Suppressor macrophage treated with lipopolysaccharide for 1 hour (primary cell): Measurements from ENCODE around the gene ADRM1.

Source experiments
- DNase-seq, 3 donors: peaks; one replicate each; pipeline ENCODE4 v3.0.0-alpha.2; 2020 to 2022

Gene ADRM1, protein sequence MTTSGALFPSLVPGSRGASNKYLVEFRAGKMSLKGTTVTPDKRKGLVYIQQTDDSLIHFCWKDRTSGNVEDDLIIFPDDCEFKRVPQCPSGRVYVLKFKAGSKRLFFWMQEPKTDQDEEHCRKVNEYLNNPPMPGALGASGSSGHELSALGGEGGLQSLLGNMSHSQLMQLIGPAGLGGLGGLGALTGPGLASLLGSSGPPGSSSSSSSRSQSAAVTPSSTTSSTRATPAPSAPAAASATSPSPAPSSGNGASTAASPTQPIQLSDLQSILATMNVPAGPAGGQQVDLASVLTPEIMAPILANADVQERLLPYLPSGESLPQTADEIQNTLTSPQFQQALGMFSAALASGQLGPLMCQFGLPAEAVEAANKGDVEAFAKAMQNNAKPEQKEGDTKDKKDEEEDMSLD

DNA sequence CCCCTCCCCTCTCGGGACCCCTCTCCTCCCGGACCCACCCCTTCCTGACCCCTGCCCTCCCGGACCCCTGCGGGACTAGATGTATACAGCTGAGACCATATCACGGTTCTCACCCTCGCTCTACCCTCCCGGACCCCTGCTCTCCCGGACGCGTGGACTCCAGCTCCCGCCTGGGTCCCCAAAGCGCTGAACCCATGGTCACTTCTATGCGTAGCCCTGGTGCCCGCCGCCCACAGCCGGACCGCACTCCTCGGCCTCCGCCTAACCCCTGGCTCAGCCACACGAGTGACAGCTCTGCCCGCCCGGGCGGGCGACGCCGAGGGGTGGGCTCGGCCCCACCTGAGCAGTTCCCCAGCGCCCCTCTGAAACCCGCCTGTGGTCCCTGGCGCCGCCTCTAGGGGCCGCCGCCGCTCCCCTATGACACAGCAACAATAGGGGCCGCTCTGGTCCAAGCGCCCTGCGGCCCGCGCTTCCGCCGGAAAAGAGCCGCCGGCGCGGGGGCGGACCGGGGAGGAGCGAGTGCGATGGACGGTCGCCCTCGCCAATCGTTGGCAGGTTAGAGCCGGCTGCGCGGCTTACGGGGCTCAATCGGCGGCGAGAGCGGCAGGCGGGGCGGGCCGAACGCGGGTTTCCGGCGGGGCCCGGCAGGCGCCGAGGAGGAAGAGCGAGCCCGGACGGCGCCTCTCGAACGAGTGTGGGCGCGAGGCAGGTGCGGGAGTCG lies at the start of gene ADRM1:
Gene ADRM1 (plus strand): TSS at position 657 of the 721 bp plus-strand sequence. CDS start 572 bp downstream, outside the sequence.
- DNase-seq = peak; percentile 99 to 100 (median 99)

DNA sequence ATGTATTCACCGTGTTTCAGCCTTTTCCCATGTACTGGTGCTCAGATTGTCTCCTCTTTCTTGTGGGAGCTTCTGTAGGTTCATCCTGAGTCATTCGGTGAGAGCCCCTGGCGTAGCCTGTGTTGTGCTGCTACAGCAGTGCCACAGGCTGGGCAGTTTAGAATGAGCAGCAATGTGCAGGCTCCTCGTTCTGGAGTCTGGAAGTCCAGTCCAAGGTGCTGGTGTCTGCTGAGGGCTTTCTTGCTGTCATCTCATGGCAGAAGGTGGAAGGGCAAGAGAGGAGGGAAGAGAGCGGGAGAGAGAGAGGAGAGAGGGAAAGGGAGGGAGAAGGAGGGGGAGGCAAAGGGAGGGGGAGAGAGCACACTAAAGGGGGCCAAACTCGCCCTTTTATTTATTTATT lies 49.4 kb upstream of the ADRM1 start:
- no peak for DNase-seq

DNA sequence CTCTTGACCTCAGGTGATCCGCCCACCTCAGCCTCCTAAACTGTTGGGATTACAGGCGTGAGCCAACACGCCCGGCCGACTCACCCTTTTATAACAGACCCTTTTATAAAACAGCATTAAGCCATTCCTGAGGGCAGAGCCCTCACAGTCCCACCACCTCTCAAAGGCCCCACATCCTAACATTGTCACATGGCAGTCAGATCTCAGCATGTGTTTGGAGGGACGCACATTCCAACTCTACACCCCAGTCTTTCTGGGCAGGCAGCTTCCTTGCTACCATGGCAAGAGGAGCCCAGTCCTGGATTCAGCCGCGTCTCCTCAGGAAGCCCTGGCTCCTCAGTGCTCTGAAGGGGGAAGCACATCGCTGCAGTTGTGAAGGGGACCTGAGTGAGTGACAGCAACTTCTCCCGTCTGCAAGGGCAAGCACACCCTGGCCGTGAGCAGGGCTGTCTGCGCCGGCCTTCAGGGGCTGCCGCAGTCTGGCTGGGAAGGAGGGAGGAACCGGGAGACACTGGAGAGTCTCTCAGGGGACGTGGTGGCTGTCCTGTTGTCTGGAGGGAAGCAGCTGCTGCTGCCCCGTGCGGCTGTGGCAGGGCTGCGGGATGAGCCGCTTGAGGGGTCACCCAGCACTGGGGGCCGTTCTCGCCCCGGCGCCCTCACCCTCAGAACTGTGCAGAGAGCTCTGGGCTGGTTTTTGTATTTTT lies 48.6 kb upstream of the ADRM1 start:
- no peak for DNase-seq

DNA sequence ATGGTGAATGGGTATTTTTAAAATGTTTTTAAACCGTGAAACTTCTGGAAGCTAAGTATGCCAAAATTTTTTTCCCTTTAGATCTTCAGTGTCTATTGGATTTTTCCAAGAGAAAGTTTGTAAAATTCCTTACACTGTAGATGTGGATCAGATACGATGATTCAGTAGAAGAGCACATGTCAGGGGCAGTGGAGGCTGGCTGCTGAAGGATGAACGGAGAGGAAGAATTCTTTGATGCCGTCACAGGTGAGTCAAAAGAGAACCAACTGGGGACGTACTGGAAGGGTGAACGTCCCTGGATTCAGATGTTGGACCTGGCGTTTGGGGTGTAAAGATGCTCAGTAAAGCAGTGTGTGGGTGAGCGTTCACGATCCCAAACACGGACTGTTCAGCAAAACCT lies 46.8 kb upstream of the ADRM1 start:
- DNase-seq = no peak

DNA sequence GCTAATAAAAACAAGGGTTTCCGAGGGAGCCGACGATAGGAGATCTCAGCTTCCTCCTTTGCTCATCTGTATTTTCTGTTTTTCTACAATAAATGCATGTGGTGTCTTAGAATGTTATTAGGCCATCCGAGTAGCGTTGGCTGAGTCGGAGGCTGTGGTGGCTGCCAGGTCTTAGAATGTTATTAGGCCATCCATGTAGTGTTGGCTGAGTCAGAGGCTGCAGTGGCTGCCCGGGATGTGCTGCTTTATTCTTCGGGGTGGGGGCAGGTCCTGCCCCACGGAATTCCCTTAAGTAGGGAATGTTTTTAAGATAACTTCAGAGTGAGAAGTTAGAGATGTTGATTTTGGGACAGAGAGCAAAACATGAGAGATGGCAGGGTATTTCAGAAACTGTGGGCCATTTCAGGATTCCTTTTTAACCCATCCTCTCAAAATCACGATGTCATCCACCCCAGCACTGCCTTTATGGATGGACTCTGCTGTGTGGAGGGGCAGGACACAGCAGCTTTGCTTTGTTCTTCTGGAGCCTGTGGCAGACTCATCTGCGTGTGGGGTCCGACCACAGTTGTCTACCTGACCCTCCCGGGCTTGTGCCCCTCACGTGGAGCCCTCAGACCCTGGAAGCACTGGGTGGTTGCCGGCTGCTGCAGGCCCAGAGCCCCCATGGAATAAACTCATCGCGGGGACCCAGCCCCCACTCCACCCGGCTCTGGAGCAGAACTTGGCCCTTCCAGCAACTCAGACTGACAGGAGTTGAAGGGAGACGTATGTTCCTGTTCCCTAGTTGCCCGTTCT lies 44.1 kb upstream of the ADRM1 start:
- no peak for DNase-seq

DNA sequence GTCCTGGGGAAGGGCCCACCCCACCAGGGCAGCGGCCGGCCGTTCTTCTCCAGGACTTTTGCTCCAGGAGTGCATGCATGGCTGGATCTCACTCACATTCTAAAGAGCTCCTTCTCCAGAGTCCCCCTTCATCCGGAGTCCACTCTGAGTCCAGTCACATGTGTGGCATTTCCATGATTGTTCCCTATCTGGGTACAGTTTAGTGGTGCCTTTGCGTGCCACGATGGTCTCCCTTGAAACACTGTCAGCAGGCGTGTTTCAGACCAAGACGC lies 43.6 kb upstream of the ADRM1 start:
- DNase-seq = no peak

DNA sequence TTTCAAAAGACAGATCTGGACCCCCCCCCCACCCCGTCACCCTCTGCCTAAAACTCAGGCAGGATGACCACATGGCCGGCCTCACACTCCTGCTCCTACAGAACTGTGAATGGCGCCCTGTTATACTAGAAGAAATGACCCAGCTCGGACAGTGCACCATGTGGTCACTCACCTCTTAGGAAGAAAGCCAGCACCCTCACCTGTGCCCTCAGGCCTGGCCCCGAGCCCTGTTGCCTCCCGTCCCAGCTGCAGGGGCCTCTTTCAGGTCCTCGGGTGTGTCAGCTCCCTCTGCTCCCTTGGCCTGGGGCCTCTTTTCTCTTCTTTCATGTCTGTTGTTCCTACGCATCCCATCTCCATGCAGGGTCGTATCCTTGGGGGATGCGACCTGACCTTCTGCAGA lies 40.7 kb upstream of the ADRM1 start:
- no peak for DNase-seq

DNA sequence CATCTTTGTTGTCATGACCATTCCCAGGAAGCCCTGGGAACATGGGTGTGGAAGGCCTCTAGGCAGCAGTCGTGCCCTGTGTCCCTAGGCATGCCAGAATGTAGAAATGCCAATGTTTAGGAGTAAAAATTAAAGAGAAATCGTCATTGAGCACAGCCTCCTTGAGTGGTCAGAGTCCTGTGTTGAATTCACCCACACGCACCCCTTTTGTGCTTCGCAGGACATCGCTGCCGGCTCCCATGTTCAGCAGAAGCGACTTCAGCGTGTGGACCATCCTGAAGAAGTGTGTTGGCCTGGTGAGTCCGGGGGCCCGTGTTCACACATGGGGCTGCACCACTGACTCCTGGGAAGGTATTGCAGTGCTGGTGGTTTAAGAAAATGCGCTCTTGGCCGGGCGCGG lies 39.4 kb upstream of the ADRM1 start:
- DNase-seq = no peak

DNA sequence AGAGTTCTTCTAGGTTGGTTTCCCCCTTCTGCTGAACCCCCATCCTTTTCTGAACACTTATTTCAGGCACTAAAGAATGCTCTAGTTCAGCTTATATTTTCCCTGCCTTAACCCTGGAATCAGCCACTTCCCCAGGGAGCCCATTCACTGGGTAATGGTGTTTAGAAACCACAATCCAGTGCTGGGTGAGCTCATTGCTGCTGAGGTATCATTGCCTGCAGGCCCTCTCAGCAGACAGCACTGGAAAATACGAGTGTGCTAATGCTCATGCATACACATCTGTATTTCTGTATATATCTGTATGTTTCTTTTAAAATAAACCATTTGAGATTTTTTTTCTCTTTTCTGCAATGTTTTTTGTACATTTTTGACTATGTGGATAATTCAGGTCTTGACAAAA lies 37.4 kb upstream of the ADRM1 start:
- no peak for DNase-seq

DNA sequence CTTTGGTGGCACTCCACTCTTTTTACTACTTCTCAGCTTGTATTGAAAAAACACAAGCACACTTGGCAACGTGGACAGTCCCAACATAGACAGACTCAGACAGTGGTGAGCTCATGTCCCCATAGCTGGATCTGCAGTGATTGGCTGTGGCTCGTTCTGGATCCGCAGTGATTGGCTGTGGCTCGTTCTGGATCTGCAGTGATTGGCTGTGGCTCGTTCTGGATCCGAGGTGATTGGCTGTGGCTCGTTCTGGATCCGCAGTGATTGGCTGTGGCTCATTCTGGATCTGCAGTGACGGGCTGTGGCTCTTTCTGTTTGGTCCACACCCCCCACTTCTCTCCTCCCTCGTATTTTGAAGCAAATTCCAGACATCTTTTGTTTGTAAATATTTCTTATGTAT lies 36.5 kb upstream of the ADRM1 start:
- DNase-seq = peak in 2 of 3 donors; percentile 6 to 9

DNA sequence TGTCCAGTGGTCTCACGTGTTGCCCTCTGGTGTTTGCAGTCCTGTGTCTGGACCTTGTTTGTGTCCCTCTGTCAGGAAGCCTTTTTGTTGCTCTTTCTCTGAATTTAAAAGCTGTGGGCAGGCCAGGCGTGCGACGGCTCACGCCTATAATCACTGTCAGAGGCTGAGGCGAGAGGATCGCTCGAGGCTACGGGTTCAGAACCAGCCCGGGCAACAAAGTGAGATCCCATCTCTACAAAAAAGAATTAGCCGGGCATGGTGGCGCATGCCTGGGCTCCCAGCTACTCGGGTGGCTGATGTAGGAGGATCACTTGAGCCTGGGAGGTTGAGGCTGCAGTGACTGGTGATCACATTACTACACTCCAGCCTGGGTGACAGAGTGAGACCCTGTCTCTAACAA lies 35.9 kb upstream of the ADRM1 start:
- DNase-seq = no peak

DNA sequence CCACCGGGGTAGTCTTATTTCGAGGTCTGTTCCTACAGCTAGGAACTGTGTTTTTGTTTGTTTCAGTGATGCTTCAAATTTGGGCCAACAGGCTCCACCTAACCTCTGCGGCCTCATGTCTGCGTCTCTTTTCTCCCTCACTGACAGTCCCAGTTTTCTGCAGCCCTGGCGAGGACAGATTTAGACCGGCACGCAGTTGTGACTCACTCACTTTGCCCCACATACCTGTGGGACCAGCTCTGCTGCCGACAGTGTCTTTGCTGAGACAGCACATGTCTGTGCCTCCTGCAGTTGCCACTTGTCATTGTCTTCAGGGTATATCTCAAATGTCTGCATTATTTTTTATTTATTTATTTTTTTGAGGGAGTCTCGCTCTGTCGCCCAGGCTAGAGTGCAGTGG lies 35.3 kb upstream of the ADRM1 start:
- no peak for DNase-seq

DNA sequence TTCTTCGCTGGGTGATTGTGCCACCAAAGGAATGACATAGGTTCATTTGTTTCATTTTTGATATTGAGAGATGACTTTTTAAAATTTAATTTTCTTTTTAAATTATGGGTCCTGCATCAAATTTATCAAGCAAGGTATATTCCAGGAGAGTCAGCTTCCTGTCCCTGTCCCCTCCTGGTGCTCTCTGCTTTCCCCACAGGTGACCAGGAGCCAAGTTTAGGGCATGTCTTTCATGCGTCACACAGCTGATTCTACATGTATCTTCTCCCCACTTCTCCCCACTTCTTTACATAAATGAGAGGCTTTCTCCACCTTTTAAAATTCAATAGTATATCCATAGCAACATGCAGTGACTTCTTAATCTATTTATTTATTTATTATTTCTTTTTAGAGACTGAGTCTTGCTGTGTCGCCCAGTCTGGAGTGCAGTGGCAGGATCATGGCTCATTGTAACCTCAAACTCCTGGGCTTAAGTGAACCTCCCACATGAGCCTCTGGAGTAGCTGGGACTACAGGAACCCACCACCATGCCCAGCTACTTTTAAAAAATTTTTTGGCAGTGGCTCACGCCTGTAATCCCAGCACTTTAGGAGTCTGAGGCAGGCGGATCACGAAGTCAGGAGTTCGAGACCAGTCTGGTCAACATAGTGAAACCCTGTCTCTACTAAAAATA lies 34.4 kb upstream of the ADRM1 start:
- DNase-seq = no peak

DNA sequence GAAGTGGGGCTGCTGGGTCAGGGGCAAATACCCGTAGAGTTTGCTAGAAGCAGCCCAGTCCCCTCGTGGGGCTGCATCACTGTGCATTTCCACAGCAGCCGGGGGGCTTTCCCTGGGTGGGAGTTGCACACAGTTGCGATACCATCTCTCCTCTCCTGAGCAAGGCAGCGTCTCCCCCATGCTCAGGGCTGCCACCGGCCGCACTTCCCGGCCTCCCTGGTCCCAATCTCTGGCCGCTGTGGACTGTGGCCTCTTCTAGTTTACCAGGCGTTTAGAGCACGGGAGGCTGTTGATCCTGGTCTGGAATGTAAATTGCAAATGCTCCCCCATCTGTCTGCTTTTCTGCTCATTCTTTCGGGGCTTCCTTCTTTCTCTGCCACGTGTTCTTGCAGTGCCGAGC lies 33.4 kb upstream of the ADRM1 start:
- DNase-seq = no peak

DNA sequence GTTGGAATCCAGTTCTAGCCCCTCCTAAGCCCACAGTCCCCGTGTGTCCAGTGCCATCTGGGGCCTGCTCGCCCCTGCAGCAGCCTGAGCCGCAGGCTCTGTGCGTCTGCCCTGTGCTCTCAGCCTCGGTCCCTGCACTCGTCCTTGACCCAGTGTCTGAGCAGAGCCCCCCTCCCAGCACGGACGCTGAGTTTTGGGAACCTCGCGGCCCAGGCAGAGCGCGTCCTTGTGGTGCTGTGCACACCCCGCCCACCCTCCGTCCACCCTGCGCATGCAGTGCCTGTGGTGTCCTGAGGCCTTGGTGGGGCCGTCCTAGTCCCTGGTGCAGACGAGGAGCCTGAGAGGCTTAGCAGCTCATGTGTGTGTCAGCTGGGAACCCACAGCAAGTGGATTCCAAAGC lies 32.9 kb upstream of the ADRM1 start:
- DNase-seq = no peak

DNA sequence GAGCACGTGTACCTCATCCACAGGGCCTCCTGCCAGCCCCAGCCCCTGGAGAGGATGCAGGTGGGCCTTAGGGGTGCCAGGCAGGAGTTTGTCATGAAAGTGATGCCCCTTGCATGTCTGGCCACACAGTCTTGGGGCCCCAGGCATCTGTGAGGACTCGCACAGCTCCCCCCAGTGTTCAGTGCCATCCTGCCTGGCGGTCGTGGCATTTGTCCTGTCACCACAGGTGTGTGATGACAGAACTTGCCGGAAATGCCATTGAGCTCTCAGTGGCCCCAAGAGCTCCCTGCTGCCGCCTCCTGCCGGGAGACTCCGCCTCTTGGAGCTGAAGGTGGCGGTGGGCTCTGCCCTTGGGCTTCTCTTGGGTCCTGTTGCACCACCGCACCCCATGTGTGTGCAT lies 30.6 kb upstream of the ADRM1 start:
- no peak for DNase-seq

DNA sequence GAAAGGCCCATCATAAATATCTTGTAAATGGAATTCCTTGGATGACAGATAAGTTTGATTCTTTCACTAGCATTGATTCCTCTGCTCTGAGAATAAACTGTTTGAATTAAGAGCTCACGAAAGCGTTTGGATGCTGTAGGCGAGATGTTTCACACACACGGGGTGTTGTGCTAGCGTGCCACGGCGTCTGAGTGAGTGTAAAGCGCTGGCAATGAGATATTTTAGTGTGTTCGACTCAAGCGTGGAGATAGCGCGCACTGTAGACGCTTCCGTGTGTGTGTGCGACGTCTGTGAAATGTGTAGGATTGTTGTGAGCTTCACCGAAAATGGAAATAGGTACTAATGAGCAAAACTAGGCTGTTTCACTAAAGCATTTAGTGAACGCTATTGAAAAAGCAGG lies 29.4 kb upstream of the ADRM1 start:
- DNase-seq = no peak

DNA sequence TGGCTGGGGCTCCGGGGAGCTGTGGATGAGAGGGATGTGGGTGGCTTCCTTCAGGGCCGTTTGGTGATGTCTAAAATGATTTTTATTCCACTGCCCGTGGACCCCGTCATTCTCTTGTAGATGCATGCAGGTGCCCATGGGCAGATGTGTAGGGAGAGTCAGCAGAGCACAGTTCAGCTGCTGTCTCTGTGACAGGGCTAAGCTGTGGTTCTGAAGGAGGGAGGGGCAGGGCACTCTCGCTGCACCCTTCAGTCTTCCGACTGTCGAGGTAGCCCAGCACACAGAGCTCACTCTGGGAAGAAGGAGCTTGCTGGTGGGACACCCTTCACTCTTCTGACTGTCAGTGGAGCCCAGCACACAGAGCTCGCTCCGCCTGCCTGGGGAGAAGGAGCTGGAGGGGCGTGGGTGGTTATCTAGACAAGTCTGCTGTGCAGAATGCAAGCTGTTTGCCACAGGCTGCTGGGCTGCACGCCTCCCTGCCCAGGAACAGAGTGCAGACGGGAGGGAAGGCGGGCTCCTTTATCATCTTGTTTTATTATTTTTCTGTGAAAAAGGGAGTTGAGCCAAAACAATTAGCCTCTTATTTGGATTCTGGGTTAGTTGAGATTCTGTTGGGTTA lies 28.4 kb upstream of the ADRM1 start:
- no peak for DNase-seq

DNA sequence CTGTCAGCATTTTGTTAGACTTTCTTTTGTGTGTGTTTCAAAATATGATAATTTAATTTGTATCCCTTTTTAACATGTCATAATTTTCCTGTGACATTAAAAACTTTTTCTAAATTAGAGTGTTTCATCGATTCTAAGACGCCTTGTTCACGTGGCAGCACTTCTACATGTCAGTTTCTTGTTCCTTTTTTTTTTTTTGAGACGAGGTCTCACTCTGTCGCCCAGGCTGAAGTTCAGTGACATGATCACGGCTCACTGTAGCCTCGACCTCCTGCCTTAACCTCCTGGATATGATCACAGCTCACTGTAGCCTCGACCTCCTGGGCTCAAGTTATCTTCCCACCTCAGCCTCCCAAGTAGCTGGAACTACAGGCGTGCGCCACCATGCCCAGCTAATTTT lies 27.6 kb upstream of the ADRM1 start:
- no peak for DNase-seq

DNA sequence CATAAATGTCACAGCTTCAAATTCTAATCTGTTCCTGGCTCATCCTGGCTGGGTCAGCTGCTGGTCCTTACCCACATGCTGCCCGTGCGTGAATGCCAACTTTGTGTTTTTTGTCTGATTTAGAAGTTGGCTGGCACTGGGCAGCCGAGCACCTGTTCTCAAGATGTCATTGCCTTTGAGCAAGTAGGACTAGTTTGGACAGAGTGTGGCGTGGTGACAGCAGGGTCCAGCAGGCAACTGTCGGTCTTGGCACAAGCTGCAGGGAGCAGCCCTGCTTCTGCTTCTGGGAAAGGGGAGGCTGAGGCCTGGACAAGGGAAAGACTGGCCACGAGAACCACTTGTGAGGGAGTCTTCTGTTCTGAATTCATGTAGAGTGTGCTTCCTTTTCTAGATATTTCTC lies 26.4 kb upstream of the ADRM1 start:
- no peak for DNase-seq

DNA sequence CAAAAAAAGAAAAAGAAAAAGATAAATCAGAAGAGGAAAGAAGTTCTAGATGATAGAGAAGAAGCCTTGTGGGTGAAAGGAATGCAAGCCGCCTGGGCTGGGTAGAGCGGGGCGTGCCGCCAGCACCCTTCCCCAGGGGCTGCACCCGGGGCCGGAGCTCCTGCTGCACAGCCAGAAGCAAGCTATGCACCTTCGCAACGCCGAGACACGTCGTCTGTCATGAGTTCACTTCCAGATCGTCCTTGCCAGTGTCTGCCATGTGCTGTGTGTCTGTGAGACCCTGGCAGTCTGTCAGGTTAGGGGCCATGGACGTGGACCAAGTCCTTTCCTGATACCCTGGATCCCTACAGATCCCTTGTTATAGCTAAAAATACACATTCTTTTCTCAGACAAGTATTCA lies 25.5 kb upstream of the ADRM1 start:
- DNase-seq = no peak

DNA sequence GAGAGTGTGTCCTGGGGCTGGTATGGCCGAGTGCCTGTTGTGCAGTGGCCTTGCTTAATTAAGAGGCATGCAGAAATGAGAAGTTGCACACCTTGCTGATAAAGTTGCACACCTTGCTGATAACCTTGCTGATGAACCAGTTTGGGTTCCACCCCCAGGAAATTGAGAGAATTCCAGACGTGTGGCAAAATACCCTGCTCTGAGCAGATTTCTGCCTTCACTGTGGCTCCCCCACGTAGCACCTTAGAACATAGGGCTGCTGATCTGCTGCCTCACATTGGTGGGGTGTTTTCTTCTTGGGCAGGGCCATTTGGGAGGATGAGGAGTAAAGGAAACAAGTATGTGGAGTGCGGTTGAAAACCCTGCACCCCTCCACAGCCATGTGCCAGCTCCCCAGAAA lies 22.5 kb upstream of the ADRM1 start:
- no peak for DNase-seq
